GM12864 (cell line): Measurements from ENCODE around the gene EHD3.

Source experiments
- DNase-seq: peaks from one replicate; pipeline ENCODE4 v3.0.0-alpha.2; 2011; ENCODE audit warnings: low read depth
- H3K4me3 ChIP-seq: 2 replicates; pipeline ENCODE4 v1.5.1; 2011; ENCODE audit warnings: mild to moderate bottlenecking, low read depth, low read length, control low read depth
- TF ChIP-seq, protein P1 (sequence below): IDR thresholded peaks from 2 replicates; pipeline ENCODE4 v1.5.1; 2011; ENCODE audit warnings: low read depth, mild to moderate bottlenecking, moderate library complexity, low read length, control low read depth, inconsistent platforms; ENCODE audit errors: missing control alignments

EHD3 gene

DNA sequence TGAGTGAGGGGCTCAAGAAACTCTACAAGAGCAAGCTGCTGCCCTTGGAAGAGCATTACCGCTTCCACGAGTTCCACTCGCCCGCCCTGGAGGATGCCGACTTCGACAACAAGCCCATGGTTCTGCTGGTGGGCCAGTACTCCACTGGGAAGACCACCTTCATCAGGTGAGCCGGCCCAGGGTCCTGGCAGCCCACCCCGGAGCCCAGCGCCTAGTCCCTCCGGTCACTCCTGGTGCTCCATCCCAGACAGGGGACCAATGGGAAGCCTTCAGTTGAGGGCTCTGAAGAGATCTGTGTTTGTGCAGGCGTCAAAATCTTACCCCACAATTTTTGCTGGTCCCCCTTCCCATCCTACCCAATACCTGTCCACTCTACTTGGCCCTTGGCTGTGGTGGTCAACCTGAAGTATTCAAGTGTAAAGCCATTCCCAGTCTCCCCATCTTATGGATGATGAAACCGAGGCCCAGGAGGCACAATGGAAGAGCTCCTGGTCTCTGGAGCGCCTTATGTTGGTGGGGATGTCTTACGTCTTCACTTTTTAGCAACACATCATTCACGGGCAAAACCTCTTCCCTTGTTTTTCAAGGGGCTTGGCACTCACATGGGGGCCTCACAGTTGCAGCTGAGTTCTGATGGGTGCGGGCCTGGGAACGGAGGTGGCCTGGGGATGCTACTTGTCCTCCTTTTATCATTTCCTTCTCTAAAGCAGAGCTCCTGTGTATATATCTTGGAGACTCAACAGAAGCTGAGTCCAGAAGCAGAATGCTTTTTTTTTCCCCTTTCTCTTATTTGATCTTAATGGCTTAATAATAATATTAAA is 941 bp downstream of the EHD3 start:
- peak overlapping the region; percentile 34; the same call in 1 of the 2 replicates for H3K4me3 ChIP-seq
- DNase-seq: no peak
- TF ChIP-seq, protein P1, sequence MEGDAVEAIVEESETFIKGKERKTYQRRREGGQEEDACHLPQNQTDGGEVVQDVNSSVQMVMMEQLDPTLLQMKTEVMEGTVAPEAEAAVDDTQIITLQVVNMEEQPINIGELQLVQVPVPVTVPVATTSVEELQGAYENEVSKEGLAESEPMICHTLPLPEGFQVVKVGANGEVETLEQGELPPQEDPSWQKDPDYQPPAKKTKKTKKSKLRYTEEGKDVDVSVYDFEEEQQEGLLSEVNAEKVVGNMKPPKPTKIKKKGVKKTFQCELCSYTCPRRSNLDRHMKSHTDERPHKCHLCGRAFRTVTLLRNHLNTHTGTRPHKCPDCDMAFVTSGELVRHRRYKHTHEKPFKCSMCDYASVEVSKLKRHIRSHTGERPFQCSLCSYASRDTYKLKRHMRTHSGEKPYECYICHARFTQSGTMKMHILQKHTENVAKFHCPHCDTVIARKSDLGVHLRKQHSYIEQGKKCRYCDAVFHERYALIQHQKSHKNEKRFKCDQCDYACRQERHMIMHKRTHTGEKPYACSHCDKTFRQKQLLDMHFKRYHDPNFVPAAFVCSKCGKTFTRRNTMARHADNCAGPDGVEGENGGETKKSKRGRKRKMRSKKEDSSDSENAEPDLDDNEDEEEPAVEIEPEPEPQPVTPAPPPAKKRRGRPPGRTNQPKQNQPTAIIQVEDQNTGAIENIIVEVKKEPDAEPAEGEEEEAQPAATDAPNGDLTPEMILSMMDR: no peak

DNA sequence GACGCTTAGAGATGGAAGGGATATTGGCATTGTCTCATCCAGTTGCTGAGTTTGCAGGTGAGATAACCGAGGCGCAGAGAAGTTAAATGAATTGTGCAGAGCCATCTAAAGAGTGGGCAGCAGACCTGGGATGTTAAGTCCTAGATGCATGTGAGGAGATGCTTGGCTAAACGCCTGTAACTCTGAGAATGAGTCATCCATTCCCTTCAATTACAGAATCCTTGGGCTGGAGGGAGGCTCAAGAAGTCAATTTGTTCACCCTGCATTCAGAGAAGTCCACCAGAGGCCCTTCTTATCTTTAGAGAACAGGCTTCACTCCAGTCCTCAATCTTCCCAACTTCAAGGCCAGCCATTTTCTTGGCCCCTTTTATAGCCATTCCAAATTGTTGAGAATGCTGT is 1.6 kb downstream of the EHD3 start:
- DNase-seq: no peak
- TF ChIP-seq, protein P1: no peak
- H3K4me3 ChIP-seq: no peak overlapping the region

GRCh38 chr2:31236433-31237205 is 2.7 kb downstream of the EHD3 start:
- no peak for DNase-seq
- H3K4me3 ChIP-seq: no peak overlapping the region
- TF ChIP-seq, protein P1: no peak

DNA sequence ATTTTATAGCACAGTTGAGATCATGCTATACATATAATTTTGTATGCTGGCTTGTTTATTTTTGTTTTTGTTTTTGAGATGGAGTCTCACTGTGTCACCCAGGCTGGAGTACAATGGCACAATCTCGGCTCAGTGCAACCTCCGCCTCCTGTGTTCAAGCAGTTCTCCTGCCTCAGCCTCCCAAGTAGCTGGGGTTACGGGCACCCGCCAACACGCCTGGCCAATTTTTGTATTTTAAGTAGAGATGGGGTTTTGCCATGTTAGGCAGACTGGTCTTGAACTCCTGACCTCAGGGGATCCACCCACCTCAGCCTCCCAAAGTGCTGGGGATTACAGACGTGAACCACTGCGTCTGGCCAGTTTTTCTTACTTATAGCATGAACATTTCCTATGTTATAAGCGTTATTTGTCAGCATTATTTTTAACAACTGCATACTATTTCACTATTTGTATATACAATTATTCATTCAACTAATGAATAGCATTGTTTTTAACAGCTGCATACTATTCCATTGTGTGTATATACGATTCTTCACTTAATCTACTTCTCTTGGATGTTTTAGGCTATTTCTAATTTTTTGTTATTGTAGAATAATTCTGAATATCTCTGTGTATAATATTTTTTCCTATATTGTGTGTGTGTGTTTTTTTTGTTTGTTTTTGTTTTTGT is 3.5 kb downstream of the EHD3 start:
- no peak for DNase-seq
- TF ChIP-seq, protein P1: no peak

DNA sequence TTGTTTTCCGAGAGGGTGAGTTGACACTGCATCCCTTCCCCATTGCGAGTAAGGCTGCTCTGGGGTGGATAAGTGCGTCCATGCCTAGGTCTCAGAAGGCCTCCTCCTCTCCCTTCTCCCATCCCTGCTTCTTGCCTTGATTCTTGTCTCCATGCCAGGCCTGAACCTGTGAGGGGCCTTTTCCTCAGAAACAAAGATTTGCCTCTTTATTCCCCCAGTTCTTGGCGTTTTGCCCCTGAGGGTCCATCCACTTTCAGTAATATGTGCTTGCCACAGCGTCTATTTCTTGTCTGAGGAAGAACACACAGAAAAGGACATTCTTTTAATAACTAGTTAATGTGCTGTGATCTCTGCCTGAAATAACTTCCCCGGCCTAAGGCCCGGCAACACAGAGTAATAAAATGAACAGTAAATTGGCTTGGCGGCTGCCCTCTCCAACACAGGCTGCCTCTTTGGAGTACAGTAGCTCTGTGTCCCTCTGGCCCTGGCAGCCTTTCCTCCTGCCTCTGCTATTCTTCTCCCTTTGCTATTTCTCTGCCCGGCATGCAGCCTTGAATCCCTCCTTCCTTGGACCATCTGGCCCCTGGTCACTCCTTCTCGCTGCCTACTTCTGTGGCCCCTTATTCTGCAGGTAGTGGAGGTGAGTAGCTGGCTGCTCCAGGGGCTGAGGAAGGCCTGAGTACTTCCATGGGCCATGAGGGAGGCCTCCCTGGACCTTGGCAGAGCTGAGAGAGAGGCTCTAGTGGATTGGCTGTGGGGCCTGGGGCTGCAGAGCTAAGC is 4.4 kb downstream of the EHD3 start:
- TF ChIP-seq, protein P1: no peak
- no peak for DNase-seq
- no peak overlapping the region for H3K4me3 ChIP-seq

More for the DNA sequence above, 3.5 kb downstream of the EHD3 start:
- no peak overlapping the region for H3K4me3 ChIP-seq

- DNase-seq: no peak
- TF ChIP-seq, protein P1: no peak
- no peak overlapping the region for H3K4me3 ChIP-seq
Observed at GRCh38 chr2:31238906-31239592, 5.1 kb downstream of the EHD3 start.
